HepG2 (cell line): ENCODE results near the gene VPREB3. TPM values are rescaled to one million over a fixed set of nuclear protein-coding genes. Genes with fewer than 3 reads are reported as not detected.

Experiments used
- AHR ChIP-seq: IDR thresholded peaks from 2 replicates; pipeline ENCODE4 v1.6.1; 2018; ENCODE audit warnings: missing genetic modification reagents, missing compliant biosample characterization
- CAMTA2 ChIP-seq: sonication (generic); formaldehyde crosslinking; IDR thresholded peaks from 2 replicates; pipeline ENCODE4 v1.4.0; 2020; ENCODE audit warnings: mild to moderate bottlenecking, missing genetic modification reagents, borderline replicate concordance
- ELF4 ChIP-seq: sonication (generic); formaldehyde crosslinking; IDR thresholded peaks from 2 replicates; pipeline ENCODE4 v1.5.0; 2020; ENCODE audit warnings: missing genetic modification reagents, mild to moderate bottlenecking, moderate library complexity, borderline replicate concordance
- GLI4 ChIP-seq: sonication (generic); formaldehyde crosslinking; IDR thresholded peaks from 2 replicates; pipeline ENCODE4 v1.5.1; 2020; ENCODE audit warnings: missing genetic modification reagents, mild to moderate bottlenecking, moderate library complexity, borderline replicate concordance
- MATR3 ChIP-seq: sonication (generic); formaldehyde crosslinking; IDR thresholded peaks from 2 replicates; pipeline ENCODE4 v1.4.0; 2020; ENCODE audit warnings: missing genetic modification reagents
- PHF8 ChIP-seq: sonication (generic); formaldehyde crosslinking; IDR thresholded peaks from 2 replicates; pipeline ENCODE4 v1.5.0; 2020; ENCODE audit warnings: missing genetic modification reagents
- RFXANK ChIP-seq: IDR thresholded peaks from 2 replicates; pipeline ENCODE4 v1.6.1; 2016
- SALL1 ChIP-seq: sonication (generic); formaldehyde crosslinking; IDR thresholded peaks from 2 replicates; pipeline ENCODE4 v1.8.0; 2022; ENCODE audit warnings: mild to moderate bottlenecking, missing genetic modification reagents
- SNAI1 ChIP-seq: sonication (generic); formaldehyde crosslinking; IDR thresholded peaks from 2 replicates; pipeline ENCODE4 v1.5.0; 2020; ENCODE audit warnings: mild to moderate bottlenecking, missing genetic modification reagents, borderline replicate concordance
- TARDBP ChIP-seq: sonication (generic); formaldehyde crosslinking; IDR thresholded peaks from 2 replicates; pipeline ENCODE4 v1.8.0; 2022; ENCODE audit warnings: mild to moderate bottlenecking, missing genetic modification reagents
- TBX2 ChIP-seq: sonication (generic); formaldehyde crosslinking; IDR thresholded peaks from 2 replicates; pipeline ENCODE4 v1.5.0; 2020; ENCODE audit warnings: missing genetic modification reagents, mild to moderate bottlenecking, borderline replicate concordance
- ZBTB1 ChIP-seq: sonication (generic); formaldehyde crosslinking; IDR thresholded peaks from 2 replicates; pipeline ENCODE4 v1.4.0; 2020; ENCODE audit warnings: missing genetic modification reagents, borderline replicate concordance
- ZC3H13 ChIP-seq: sonication (generic); formaldehyde crosslinking; IDR thresholded peaks from 2 replicates; pipeline ENCODE4 v1.8.1; 2023; ENCODE audit warnings: mild to moderate bottlenecking, missing genetic modification reagents, moderate library complexity
- ZKSCAN1 ChIP-seq: fragments of 150-350 bp; IDR thresholded peaks from 2 replicates; pipeline ENCODE4 v1.6.1; 2014; ENCODE audit warnings: low read length
- ZMYM4 ChIP-seq: sonication (generic); formaldehyde crosslinking; IDR thresholded peaks from 2 replicates; pipeline ENCODE4 v1.8.1; 2023; ENCODE audit warnings: mild to moderate bottlenecking, missing genetic modification reagents
- ZNF138 ChIP-seq: sonication (generic); formaldehyde crosslinking; IDR thresholded peaks from 2 replicates; pipeline ENCODE4 v1.5.0; 2020; ENCODE audit warnings: mild to moderate bottlenecking, low read depth, missing genetic modification reagents
- ZNF205 ChIP-seq: IDR thresholded peaks from 2 replicates; pipeline ENCODE4 v1.6.1; 2018; ENCODE audit warnings: missing biosample characterization, missing genetic modification reagents
- ZNF33B ChIP-seq: sonication (generic); formaldehyde crosslinking; IDR thresholded peaks from 2 replicates; pipeline ENCODE4 v1.5.1; 2020; ENCODE audit warnings: mild to moderate bottlenecking, missing genetic modification reagents
- ZNF501 ChIP-seq: sonication (generic); formaldehyde crosslinking; IDR thresholded peaks from 2 replicates; pipeline ENCODE4 v1.5.1; 2020; ENCODE audit warnings: mild to moderate bottlenecking, moderate library complexity, missing genetic modification reagents
- ZNF605 ChIP-seq: sonication (generic); formaldehyde crosslinking; IDR thresholded peaks from 2 replicates; pipeline ENCODE4 v1.8.0; 2022; ENCODE audit warnings: mild to moderate bottlenecking, missing genetic modification reagents
- ZNF672 ChIP-seq: sonication (generic); formaldehyde crosslinking; IDR thresholded peaks from 2 replicates; pipeline ENCODE4 v1.8.1; 2022; ENCODE audit warnings: missing genetic modification reagents
- polyA plus RNA-seq, 8 experiments: library from polyadenylated mRNA; depleted of rRNA in 3 of 8; stranded (reverse) in 7 of 8; unstranded in 1 of 8; fragments of >200 nt; fragmentation: Illumina TruSeq in 4 of 8; extraction: Trizol in 4 of 8; gene quantifications; 2 replicates each; pipeline versions ENCODE4 v1.2.1 to v1.2.3, GENCODE V29; 2011 to 2016; ENCODE audit warnings: low read depth in 4 of 8, missing spikeins in 1 of 8, mixed read lengths in 1 of 8; ENCODE audit not compliant: insufficient read depth in 1 of 8
- total RNA-seq, 5 experiments: library from RNA; depleted of rRNA; stranded (reverse); fragments of >200 nt; fragmentation: Illumina TruSeq; extraction: Trizol; gene quantifications; 2 replicates each; pipeline ENCODE4 v1.2.3, GENCODE V29; 2016; ENCODE audit warnings: low read depth in 1 of 5
- TF ChIP-seq, protein P1 (sequence below): sonication (generic); formaldehyde crosslinking; IDR thresholded peaks from 2 replicates; pipeline ENCODE4 v1.4.0; 2020; ENCODE audit warnings: missing genetic modification reagents
- TF ChIP-seq, protein P2 (sequence below): sonication (generic); formaldehyde crosslinking; conservative IDR thresholded peaks from 2 replicates; pipeline ENCODE4 v1.4.0; 2020; ENCODE audit warnings: mild to moderate bottlenecking, missing genetic modification reagents, moderate library complexity
- TF ChIP-seq, protein P3 (sequence below): sonication (generic); formaldehyde crosslinking; IDR thresholded peaks from 2 replicates; pipeline ENCODE4 v1.8.0; 2022; ENCODE audit warnings: missing genetic modification reagents, mild to moderate bottlenecking, borderline replicate concordance

Gene VPREB3
- total and polyA plus RNA-seq, 2 of the 13 experiments (the other 11 are each of a cell fraction or from before 2014, with no cell fraction given): 0.22 TPM; not detected in 1

DNA sequence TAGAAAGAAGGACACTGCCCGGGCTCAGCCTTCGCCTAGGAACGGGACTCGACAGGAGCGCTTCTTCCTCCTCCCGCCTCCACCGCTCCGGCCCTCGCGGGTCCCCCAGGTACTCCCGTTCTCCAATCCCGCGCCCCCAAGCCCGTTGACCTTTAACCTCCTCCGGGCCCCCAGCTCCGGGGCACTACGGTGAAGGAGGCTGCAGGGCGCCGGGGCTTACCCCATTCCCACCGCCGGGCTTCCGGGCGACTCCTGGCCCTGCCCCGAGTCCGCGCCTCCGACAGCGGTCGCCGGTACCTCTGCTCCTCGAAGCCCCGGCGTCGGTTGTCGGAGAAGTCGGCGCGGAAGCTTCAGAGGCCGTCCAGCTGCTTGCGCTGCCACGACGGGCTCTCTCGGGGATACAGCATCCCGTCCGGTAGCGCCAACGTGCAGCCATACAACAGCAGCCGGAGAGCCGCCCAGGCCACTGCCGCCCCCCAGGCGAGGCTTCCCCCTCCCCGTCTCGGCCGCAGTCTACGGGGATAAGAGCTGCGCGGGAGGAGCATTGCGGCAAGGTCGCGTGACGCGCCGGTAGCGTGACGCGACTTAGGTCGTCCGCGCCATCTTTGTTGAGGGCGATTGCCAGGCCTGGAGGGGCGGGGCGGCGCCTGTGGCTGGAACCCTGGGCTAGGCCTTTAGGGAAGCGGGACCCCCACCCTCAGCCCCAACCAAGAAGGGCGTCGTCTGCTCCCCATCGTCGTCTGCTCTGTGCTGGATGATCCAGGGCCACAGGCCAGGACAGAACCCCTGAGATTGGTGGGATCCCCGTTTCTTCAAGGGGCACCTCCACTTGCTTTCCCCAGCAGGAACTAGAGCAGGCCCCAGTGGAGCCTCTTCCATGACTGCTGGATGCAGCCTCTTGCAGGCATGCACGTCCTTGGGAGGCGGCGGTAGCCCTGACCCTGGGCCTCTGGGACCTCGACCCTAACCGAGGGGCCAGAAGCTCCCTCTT lies 37.1 kb downstream of the VPREB3 start (continued):
- TF ChIP-seq SNAI1 (peak; percentile 88; the same call in 1 of the 2 replicates), ZKSCAN1 (no peak), TARDBP (CRISPR knock-in tag) (peak; percentile 94), ELF4 (no peak), MATR3 (CRISPR knock-in tag) (no peak), ZNF205 (CRISPR knock-in tag) (no peak; the same call in none of the 2 replicates), CAMTA2 (peak; percentile 94), ZNF501 (CRISPR knock-in tag) (peak; percentile 94), RFXANK (CRISPR knock-in tag) (0 out of 2 replicates have a peak, but pooled peaks have one; percentile 76), ZNF138 (CRISPR knock-in tag) (no peak), AHR (CRISPR knock-in tag) (peak; percentile 69; the same call in 1 of the 2 replicates), ZNF33B (0 out of 2 replicates have a peak, but pooled peaks have one; percentile 71), PHF8 (CRISPR knock-in tag) (peak; percentile 92), ZNF672 (no peak), ZNF605 (CRISPR knock-in tag) (no peak), GLI4 (CRISPR knock-in tag) (no peak), ZBTB1 (CRISPR knock-in tag) (no peak), TBX2 (peak; percentile 85), SALL1 (CRISPR knock-in tag) (peak; percentile 85), ZMYM4 (CRISPR knock-in tag) (peak; percentile 88), ZC3H13 (peak; percentile 73; the same call in 1 of the 2 replicates)
- TF ChIP-seq, protein P1, sequence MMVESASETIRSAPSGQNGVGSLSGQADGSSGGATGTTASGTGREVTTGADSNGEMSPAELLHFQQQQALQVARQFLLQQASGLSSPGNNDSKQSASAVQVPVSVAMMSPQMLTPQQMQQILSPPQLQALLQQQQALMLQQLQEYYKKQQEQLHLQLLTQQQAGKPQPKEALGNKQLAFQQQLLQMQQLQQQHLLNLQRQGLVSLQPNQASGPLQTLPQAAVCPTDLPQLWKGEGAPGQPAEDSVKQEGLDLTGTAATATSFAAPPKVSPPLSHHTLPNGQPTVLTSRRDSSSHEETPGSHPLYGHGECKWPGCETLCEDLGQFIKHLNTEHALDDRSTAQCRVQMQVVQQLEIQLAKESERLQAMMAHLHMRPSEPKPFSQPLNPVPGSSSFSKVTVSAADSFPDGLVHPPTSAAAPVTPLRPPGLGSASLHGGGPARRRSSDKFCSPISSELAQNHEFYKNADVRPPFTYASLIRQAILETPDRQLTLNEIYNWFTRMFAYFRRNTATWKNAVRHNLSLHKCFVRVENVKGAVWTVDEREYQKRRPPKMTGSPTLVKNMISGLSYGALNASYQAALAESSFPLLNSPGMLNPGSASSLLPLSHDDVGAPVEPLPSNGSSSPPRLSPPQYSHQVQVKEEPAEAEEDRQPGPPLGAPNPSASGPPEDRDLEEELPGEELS (CRISPR knock-in tag): peak; percentile 74
- TF ChIP-seq, protein P2, sequence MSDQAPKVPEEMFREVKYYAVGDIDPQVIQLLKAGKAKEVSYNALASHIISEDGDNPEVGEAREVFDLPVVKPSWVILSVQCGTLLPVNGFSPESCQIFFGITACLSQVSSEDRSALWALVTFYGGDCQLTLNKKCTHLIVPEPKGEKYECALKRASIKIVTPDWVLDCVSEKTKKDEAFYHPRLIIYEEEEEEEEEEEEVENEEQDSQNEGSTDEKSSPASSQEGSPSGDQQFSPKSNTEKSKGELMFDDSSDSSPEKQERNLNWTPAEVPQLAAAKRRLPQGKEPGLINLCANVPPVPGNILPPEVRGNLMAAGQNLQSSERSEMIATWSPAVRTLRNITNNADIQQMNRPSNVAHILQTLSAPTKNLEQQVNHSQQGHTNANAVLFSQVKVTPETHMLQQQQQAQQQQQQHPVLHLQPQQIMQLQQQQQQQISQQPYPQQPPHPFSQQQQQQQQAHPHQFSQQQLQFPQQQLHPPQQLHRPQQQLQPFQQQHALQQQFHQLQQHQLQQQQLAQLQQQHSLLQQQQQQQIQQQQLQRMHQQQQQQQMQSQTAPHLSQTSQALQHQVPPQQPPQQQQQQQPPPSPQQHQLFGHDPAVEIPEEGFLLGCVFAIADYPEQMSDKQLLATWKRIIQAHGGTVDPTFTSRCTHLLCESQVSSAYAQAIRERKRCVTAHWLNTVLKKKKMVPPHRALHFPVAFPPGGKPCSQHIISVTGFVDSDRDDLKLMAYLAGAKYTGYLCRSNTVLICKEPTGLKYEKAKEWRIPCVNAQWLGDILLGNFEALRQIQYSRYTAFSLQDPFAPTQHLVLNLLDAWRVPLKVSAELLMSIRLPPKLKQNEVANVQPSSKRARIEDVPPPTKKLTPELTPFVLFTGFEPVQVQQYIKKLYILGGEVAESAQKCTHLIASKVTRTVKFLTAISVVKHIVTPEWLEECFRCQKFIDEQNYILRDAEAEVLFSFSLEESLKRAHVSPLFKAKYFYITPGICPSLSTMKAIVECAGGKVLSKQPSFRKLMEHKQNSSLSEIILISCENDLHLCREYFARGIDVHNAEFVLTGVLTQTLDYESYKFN (CRISPR knock-in tag): peak; percentile 46; the same call in 1 of the 2 replicates
- TF ChIP-seq, protein P3, sequence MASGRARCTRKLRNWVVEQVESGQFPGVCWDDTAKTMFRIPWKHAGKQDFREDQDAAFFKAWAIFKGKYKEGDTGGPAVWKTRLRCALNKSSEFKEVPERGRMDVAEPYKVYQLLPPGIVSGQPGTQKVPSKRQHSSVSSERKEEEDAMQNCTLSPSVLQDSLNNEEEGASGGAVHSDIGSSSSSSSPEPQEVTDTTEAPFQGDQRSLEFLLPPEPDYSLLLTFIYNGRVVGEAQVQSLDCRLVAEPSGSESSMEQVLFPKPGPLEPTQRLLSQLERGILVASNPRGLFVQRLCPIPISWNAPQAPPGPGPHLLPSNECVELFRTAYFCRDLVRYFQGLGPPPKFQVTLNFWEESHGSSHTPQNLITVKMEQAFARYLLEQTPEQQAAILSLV (CRISPR knock-in tag): peak; percentile 32; the same call in 1 of the 2 replicates
